H9 (cell line): ENCODE data around the gene IL36B. TPM values are rescaled to one million over a fixed set of nuclear protein-coding genes. Genes with fewer than 3 reads are reported as not detected.

Source experiments
- DNase-seq: peaks from one replicate; pipeline ENCODE4 v3.0.0-alpha.2; 2017
- H2AFZ ChIP-seq: one replicate; pipeline ENCODE4 v1.6.1; 2013; ENCODE audit warnings: mild to moderate bottlenecking, low read length, control low read depth, moderate library complexity
- H2AK5ac ChIP-seq: 2 replicates; pipeline ENCODE4 v1.6.1; 2013; ENCODE audit warnings: low read length, control low read depth, mixed read lengths; ENCODE audit not compliant: insufficient read length
- H2BK120ac ChIP-seq: one replicate; pipeline ENCODE4 v1.6.1; 2013; ENCODE audit warnings: low read depth, mild to moderate bottlenecking, low read length, control low read depth, inconsistent platforms; ENCODE audit not compliant: poor library complexity, severe bottlenecking
- H2BK12ac ChIP-seq: 2 replicates; pipeline ENCODE4 v1.6.1; 2013; ENCODE audit warnings: low read length, control low read depth, mixed read lengths, low read depth; ENCODE audit not compliant: insufficient read length
- H2BK15ac ChIP-seq: 2 replicates; pipeline ENCODE4 v1.6.1; 2013; ENCODE audit warnings: low read depth, low read length, control low read depth
- H2BK20ac ChIP-seq: one replicate; pipeline ENCODE4 v1.6.1; 2013; ENCODE audit warnings: low read depth, mild to moderate bottlenecking, low read length, control low read depth, inconsistent platforms; ENCODE audit not compliant: poor library complexity, severe bottlenecking
- H2BK5ac ChIP-seq: 2 replicates; pipeline ENCODE4 v1.6.1; 2013; ENCODE audit warnings: low read length, control low read depth, mixed read lengths; ENCODE audit not compliant: insufficient read length
- H3K14ac ChIP-seq: 2 replicates; pipeline ENCODE4 v1.6.1; 2013; ENCODE audit warnings: low read length, control low read depth; ENCODE audit not compliant: insufficient read depth
- H3K18ac ChIP-seq: 2 replicates; pipeline ENCODE4 v1.6.1; 2013; ENCODE audit warnings: low read depth, mild to moderate bottlenecking, mixed read lengths, low read length, control low read depth; ENCODE audit not compliant: insufficient read length
- H3K23ac ChIP-seq: 2 replicates; pipeline ENCODE4 v1.6.1; 2013; ENCODE audit warnings: low read length, control low read depth, mixed read lengths, low read depth; ENCODE audit not compliant: insufficient read length
- H3K23me2 ChIP-seq: 2 replicates; pipeline ENCODE4 v1.6.1; 2013; ENCODE audit warnings: low read depth, mild to moderate bottlenecking, mixed read lengths, low read length, control low read depth; ENCODE audit not compliant: insufficient read length, poor library complexity, severe bottlenecking
- H3K27ac ChIP-seq: 2 replicates; pipeline ENCODE4 v1.5.1; 2013; ENCODE audit warnings: low read length, control low read depth, mixed read lengths, low read depth; ENCODE audit not compliant: insufficient read length
- H3K27me3 ChIP-seq: 2 replicates; pipeline ENCODE4 v1.6.1; 2013; ENCODE audit warnings: low read length, control low read depth, inconsistent platforms; ENCODE audit not compliant: insufficient read depth
- H3K4ac ChIP-seq: 2 replicates; pipeline ENCODE4 v1.6.1; 2013; ENCODE audit warnings: low read depth, mild to moderate bottlenecking, control low read depth, inconsistent platforms, low read length, moderate library complexity
- H3K4me1 ChIP-seq: 2 replicates; pipeline ENCODE4 v1.6.1; 2013; ENCODE audit warnings: low read length, control low read depth, inconsistent platforms; ENCODE audit not compliant: insufficient read depth
- H3K4me2 ChIP-seq: 2 replicates; pipeline ENCODE4 v1.6.1; 2013; ENCODE audit warnings: low read length, control low read depth, mixed read lengths; ENCODE audit not compliant: insufficient read length, insufficient read depth
- H3K56ac ChIP-seq: 2 replicates; pipeline ENCODE4 v1.6.1; 2013; ENCODE audit warnings: low read depth, mild to moderate bottlenecking, mixed read lengths, low read length, control low read depth; ENCODE audit not compliant: insufficient read length
- H3K79me1 ChIP-seq: 2 replicates; pipeline ENCODE4 v1.6.1; 2013; ENCODE audit warnings: low read depth, mild to moderate bottlenecking, moderate library complexity, low read length, control low read depth, inconsistent platforms; ENCODE audit not compliant: insufficient read depth, poor library complexity, severe bottlenecking
- H3K79me2 ChIP-seq: 2 replicates; pipeline ENCODE4 v1.6.1; 2013; ENCODE audit warnings: low read length, control low read depth, inconsistent platforms; ENCODE audit not compliant: insufficient read depth
- H3K9ac ChIP-seq: 2 replicates; pipeline ENCODE4 v1.6.1; 2013; ENCODE audit warnings: low read length, control low read depth, mixed read lengths; ENCODE audit not compliant: insufficient read length; ENCODE audit errors: extremely low read depth
- H3K9me3 ChIP-seq: one replicate; pipeline ENCODE4 v1.6.1; 2013; ENCODE audit warnings: low read depth, low read length, inconsistent platforms; ENCODE audit not compliant: control insufficient read depth
- H3T11ph ChIP-seq: one replicate; pipeline ENCODE4 v1.6.1; 2013; ENCODE audit warnings: mild to moderate bottlenecking, low read length, control low read depth, inconsistent platforms
- H4K20me1 ChIP-seq: one replicate; pipeline ENCODE4 v1.6.1; 2013; ENCODE audit not compliant: control insufficient read depth, insufficient read length, insufficient read depth
- H4K5ac ChIP-seq: 2 replicates; pipeline ENCODE4 v1.6.1; 2013; ENCODE audit warnings: low read depth, mild to moderate bottlenecking, mixed read lengths, low read length, control low read depth; ENCODE audit not compliant: insufficient read length
- H4K8ac ChIP-seq: replicated peaks from 2 replicates; pipeline ENCODE4 v1.6.1; 2013; ENCODE audit warnings: low read length, control low read depth, mixed read lengths, low read depth; ENCODE audit not compliant: insufficient read length
- H4K91ac ChIP-seq: 2 replicates; pipeline ENCODE4 v1.6.1; 2013; ENCODE audit warnings: low read depth, mild to moderate bottlenecking, moderate library complexity, mixed read lengths, low read length, control low read depth; ENCODE audit not compliant: insufficient read length
- H3K27ac Mint-ChIP-seq, 3 experiments: 2 replicates in 2 of 3; 3 replicates in 1 of 3; pipeline ENCODE4 v1.8.0; 2020 to 2021; ENCODE audit warnings: mixed read lengths in 3 of 3, mild to moderate bottlenecking in 1 of 3, moderate library complexity in 1 of 3
- H3K27me3 Mint-ChIP-seq: 2 replicates; pipeline ENCODE4 v1.8.0; 2021; ENCODE audit warnings: low read depth, mild to moderate bottlenecking, moderate library complexity, mixed read lengths
- H3K36me3 Mint-ChIP-seq, 3 experiments: 2 replicates in 2 of 3; 3 replicates in 1 of 3; pipeline ENCODE4 v1.8.0; 2020 to 2021; ENCODE audit warnings: low read depth in 3 of 3, mixed read lengths in 3 of 3; ENCODE audit not compliant: insufficient read depth in 1 of 3
- H3K4me1 Mint-ChIP-seq, 2 experiments: 2 replicates each; pipeline ENCODE4 v1.8.0; 2020; ENCODE audit warnings: mixed read lengths in 2 of 2
- H3K4me3 Mint-ChIP-seq, 2 experiments: 2 replicates in 1 of 2; 3 replicates in 1 of 2; pipeline ENCODE4 v1.8.0; 2020 to 2021; ENCODE audit warnings: mild to moderate bottlenecking in 2 of 2, mixed read lengths in 2 of 2, moderate library complexity in 1 of 2
- H3K9me3 Mint-ChIP-seq, 2 experiments: 2 replicates in 1 of 2; 3 replicates in 1 of 2; pipeline ENCODE4 v1.8.0; 2020; ENCODE audit warnings: mild to moderate bottlenecking in 2 of 2, mixed read lengths in 2 of 2, moderate library complexity in 1 of 2
- WGBS: extraction: QIAGEN DNeasy Blood & Tissue Kit; methylation state at CpG from one replicate; pipeline ENCODE4 v1.1.7; 2013; ENCODE audit warnings: missing lambda C conversion rate, low lambda C conversion rate, mixed read lengths; ENCODE audit not compliant: insufficient read length; ENCODE audit errors: extremely low coverage; 5-methylcytosine and 5-hydroxymethylcytosine counted together
- total RNA-seq: library from RNA; stranded (reverse); gene quantifications from 2 replicates; pipeline ENCODE4 v1.2.1, GENCODE V29; 2021
- TF ChIP-seq, protein P1 (sequence below): fragments of 200-600 bp; sonication (generic); conservative IDR thresholded peaks from 3 replicates; pipeline ENCODE4 v1.8.0; 2021; ENCODE audit warnings: antibody characterized with exemption, mild to moderate bottlenecking

Gene IL36B
- total RNA-seq, 1 experiment from 2014 or later: not detected

DNA sequence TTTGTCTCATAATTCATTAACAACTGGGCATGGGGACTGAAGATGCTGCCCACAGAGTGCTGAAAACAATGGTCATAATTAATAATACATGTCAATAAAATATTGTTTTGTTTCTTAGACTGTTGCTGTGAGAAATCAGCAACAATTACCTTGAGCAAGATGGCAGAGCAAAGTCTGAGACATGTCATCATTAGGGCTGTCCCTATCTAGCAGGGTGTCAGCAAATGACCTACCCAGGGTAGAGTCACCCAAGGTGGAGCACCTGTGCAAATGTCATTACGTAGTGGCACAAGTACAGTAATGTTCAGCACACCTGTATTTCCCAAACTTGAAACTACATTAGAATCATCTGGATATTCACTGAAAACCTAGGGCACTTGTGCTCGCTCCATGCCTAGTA lies 58.0 kb downstream of the IL36B start:
- WGBS: no CpG with 5 or more reads among the region's 2 CpGs
- H3K27me3 Mint-ChIP-seq: peaks cover 5% of the 10 kb centered on the region

More for the DNA sequence above, 58.0 kb downstream of the IL36B start:
- Mint-ChIP-seq H3K4me1 (no peaks in the 10 kb centered on the region), H3K27ac (no peak overlapping the region), H3K9me3 (peaks cover 36 to 80% of the 10 kb centered on the region in 2 experiments), H3K4me3 (no peak overlapping the region), H3K36me3 (peaks cover 0 to 2% (median 0%) of the 10 kb centered on the region in 3 experiments; a peak in 1 of 7 replicates)
- H3T11ph ChIP-seq: no peak overlapping the region
- no peak for DNase-seq
- no peaks in the 10 kb centered on the region for H3K79me2 ChIP-seq
- H4K20me1 ChIP-seq: no peaks in the 10 kb centered on the region
- no peak overlapping the region for H3K56ac ChIP-seq
- H3K27me3 ChIP-seq: no peaks in the 10 kb centered on the region
- no peak overlapping the region for H2BK12ac ChIP-seq
- H2AK5ac ChIP-seq: no peak overlapping the region
- no peaks in the 10 kb centered on the region for H3K9me3 ChIP-seq
- no peak overlapping the region for H3K18ac ChIP-seq
- H3K79me1 ChIP-seq: no peaks in the 10 kb centered on the region
- H3K4ac ChIP-seq: no peak overlapping the region
- H4K5ac ChIP-seq: no peak overlapping the region
- no peak overlapping the region for H2BK5ac ChIP-seq
- no peak overlapping the region for H3K14ac ChIP-seq
- no peak overlapping the region for H2AFZ ChIP-seq
- H2BK15ac ChIP-seq: no peak overlapping the region
- H3K9ac ChIP-seq: no peak overlapping the region
- H3K4me2 ChIP-seq: no peak overlapping the region
- TF ChIP-seq, protein P1, sequence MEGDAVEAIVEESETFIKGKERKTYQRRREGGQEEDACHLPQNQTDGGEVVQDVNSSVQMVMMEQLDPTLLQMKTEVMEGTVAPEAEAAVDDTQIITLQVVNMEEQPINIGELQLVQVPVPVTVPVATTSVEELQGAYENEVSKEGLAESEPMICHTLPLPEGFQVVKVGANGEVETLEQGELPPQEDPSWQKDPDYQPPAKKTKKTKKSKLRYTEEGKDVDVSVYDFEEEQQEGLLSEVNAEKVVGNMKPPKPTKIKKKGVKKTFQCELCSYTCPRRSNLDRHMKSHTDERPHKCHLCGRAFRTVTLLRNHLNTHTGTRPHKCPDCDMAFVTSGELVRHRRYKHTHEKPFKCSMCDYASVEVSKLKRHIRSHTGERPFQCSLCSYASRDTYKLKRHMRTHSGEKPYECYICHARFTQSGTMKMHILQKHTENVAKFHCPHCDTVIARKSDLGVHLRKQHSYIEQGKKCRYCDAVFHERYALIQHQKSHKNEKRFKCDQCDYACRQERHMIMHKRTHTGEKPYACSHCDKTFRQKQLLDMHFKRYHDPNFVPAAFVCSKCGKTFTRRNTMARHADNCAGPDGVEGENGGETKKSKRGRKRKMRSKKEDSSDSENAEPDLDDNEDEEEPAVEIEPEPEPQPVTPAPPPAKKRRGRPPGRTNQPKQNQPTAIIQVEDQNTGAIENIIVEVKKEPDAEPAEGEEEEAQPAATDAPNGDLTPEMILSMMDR: no peak
- H2BK120ac ChIP-seq: no peak overlapping the region
- H4K8ac ChIP-seq: no peak overlapping the region
- H2BK20ac ChIP-seq: no peak overlapping the region
- no peak overlapping the region for H3K23ac ChIP-seq
- no peaks in the 10 kb centered on the region for H3K23me2 ChIP-seq
- no peak overlapping the region for H4K91ac ChIP-seq
- H3K4me1 ChIP-seq: no peaks in the 10 kb centered on the region
- no peak overlapping the region for H3K27ac ChIP-seq
